CD4-positive, alpha-beta memory T cell (primary cell): ENCODE data around the gene PUM1. TPM values are rescaled to one million over a fixed set of nuclear protein-coding genes. Genes with fewer than 3 reads are reported as not detected.
"Not testable (repeated sequence)": the region's sequence is repeated elsewhere in the genome, so short reads cannot be mapped to it uniquely, and the experiment has no call there.

Experiments used
- CTCF ChIA-PET: fragments of 350-600 bp; sonication (Branson Sonifier 250); formaldehyde crosslinking; loops from one replicate; lab custom pipeline; 2021; ENCODE audit warnings: inconsistent platforms; ENCODE audit not compliant: partially characterized antibody; lab: Charles Lee
- POLR2A ChIA-PET: fragments of 350-600 bp; sonication (Branson Sonifier 250); formaldehyde crosslinking; loops from one replicate; lab custom pipeline; 2021; ENCODE audit not compliant: partially characterized antibody; lab: Charles Lee
- DNase-seq, 5 donors: peaks; one replicate each; pipeline versions ENCODE4 v3.0.0 to v3.0.0-alpha.2; 2020 to 2022; ENCODE audit warnings: mixed read lengths in 1 of 5
- H3K27ac ChIP-seq: one replicate; pipeline ENCODE4 v1.7.0; 2013; ENCODE audit warnings: low read depth, low read length
- H3K27me3 ChIP-seq: 2 replicates; pipeline ENCODE4 v1.7.0; 2013; ENCODE audit warnings: mild to moderate bottlenecking, low read length, moderate library complexity; ENCODE audit not compliant: insufficient read depth
- H3K36me3 ChIP-seq: 2 replicates; pipeline ENCODE4 v1.7.0; 2013; ENCODE audit warnings: mild to moderate bottlenecking, low read length, moderate library complexity; ENCODE audit not compliant: insufficient read depth
- H3K4me1 ChIP-seq: 2 replicates; pipeline ENCODE4 v1.7.0; 2013; ENCODE audit warnings: mild to moderate bottlenecking, low read length, moderate library complexity; ENCODE audit not compliant: insufficient read depth
- H3K4me3 ChIP-seq, 2 donors: one replicate each; pipeline ENCODE4 v1.7.0; 2013; ENCODE audit warnings: low read length in 2 of 2, mild to moderate bottlenecking in 1 of 2
- H3K9me3 ChIP-seq, 2 donors: one replicate each; pipeline ENCODE4 v1.7.0; 2013; ENCODE audit warnings: low read length in 2 of 2, control low read depth in 1 of 2; ENCODE audit not compliant: control insufficient read depth in 1 of 2
- H3K27ac Mint-ChIP-seq, 7 donors: one replicate each; pipeline ENCODE4 v1.8.0; 2020 to 2021; ENCODE audit warnings: mixed read lengths in 7 of 7, mild to moderate bottlenecking in 6 of 7, inconsistent platforms in 3 of 7, moderate library complexity in 3 of 7
- H3K27me3 Mint-ChIP-seq, 2 donors: one replicate each; pipeline ENCODE4 v1.8.0; 2020 to 2021; ENCODE audit warnings: mixed read lengths in 2 of 2
- H3K36me3 Mint-ChIP-seq, 2 donors: one replicate each; pipeline ENCODE4 v1.8.0; 2020 to 2021; ENCODE audit warnings: mixed read lengths in 2 of 2, inconsistent platforms in 1 of 2, mild to moderate bottlenecking in 1 of 2
- H3K4me1 Mint-ChIP-seq, 4 donors: one replicate each; pipeline ENCODE4 v1.8.0; 2020 to 2021; ENCODE audit warnings: mixed read lengths in 4 of 4, mild to moderate bottlenecking in 1 of 4
- H3K4me3 Mint-ChIP-seq, 8 donors: one replicate each; pipeline ENCODE4 v1.8.0; 2020 to 2021; ENCODE audit warnings: mixed read lengths in 8 of 8, mild to moderate bottlenecking in 7 of 8, moderate library complexity in 6 of 8, inconsistent platforms in 3 of 8
- H3K9me3 Mint-ChIP-seq, 8 donors: one replicate each; pipeline ENCODE4 v1.8.0; 2020 to 2021; ENCODE audit warnings: mixed read lengths in 8 of 8, mild to moderate bottlenecking in 5 of 8, inconsistent platforms in 3 of 8, moderate library complexity in 1 of 8
- intact Hi-C: fragments of 100-400 bp; cut with micrococcal nuclease; formaldehyde crosslinking; loops from one replicate; pipeline ENCODE4 v1.15.1; 2023
- polyA plus RNA-seq, 2 donors: library from polyadenylated mRNA; unstranded; fragments of 300-500 nt; fragmentation: Illumina TruSeq; gene quantifications; one replicate each; pipeline ENCODE4 v1.2.3, GENCODE V29; 2021
- total RNA-seq, 2 experiments: library from RNA; stranded (reverse); gene quantifications; one replicate each; pipeline ENCODE4 v1.2.3, GENCODE V29; 2021

PUM1 gene
- total and polyA plus RNA-seq, 4 experiments from 2014 or later, result 126 to 164 (median 138) TPM

DNA sequence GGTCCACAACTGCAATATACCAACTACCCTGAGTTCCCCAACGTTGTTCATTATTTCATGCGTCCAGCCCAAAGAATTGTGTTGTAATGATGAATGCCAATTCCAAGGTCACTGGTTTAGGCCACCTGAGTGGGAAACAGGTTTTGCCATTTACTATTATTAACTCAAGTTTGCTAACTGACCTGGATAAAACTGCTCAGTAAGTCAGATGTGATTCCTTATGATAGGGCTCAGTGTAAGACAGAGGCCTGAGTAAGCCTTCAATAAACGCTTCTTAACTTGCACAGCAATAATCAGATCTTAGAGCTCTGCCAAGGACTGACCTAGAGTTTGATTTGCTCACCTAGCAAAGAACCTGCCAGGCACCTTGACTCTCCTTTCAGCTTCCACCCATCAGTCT, 10.0 kb downstream of the PUM1 start:
- intact Hi-C loops, result no loop called here
- ChIA-PET CTCF (no interaction called here), POLR2A (interaction anchor here (2.9 kb wide), 1 partner anchor 10 kb away, joined by 11 read pairs; the partner anchor contains the start of gene PUM1)
- H3K27ac ChIP-seq, result no peak overlapping the region
- H3K4me1 ChIP-seq, result peaks cover 73% of the 10 kb centered on the region
- Mint-ChIP-seq H3K4me3 (peak overlapping the region in 7 of 8 donors; percentile 33 to 79 (median 66)), H3K4me1 (peaks cover 38 to 76% (median 63%) of the 10 kb centered on the region in 4 donors), H3K9me3 (no peaks in the 10 kb centered on the region), H3K27ac (peak overlapping the region in 4 of 7 donors; percentile 41 to 78 (median 62)), H3K27me3 (no peaks in the 10 kb centered on the region), H3K36me3 (peaks cover 31 to 53% of the 10 kb centered on the region in 2 donors)
- H3K4me3 ChIP-seq, result no peak overlapping the region
- no peaks in the 10 kb centered on the region for H3K27me3 ChIP-seq
- H3K36me3 ChIP-seq, result peaks cover 15% of the 10 kb centered on the region
- no peaks in the 10 kb centered on the region for H3K9me3 ChIP-seq
- DNase-seq, result no peak

GRCh38 chr1:31054958-31055481, 10.5 kb downstream of the PUM1 start:
- Mint-ChIP-seq H3K27ac (peak overlapping the region in 3 of 7 donors; percentile 30 to 72 (median 55)), H3K27me3 (no peaks in the 10 kb centered on the region), H3K36me3 (peaks cover 31 to 56% of the 10 kb centered on the region in 2 donors), H3K9me3 (no peaks in the 10 kb centered on the region), H3K4me1 (peaks cover 39 to 77% (median 63%) of the 10 kb centered on the region in 4 donors), H3K4me3 (peak overlapping the region in 7 of 8 donors; percentile 1 to 79 (median 69))
- H3K4me3 ChIP-seq, result no peak overlapping the region
- H3K36me3 ChIP-seq, result peaks cover 15% of the 10 kb centered on the region
- intact Hi-C loops, result no loop called here
- H3K27me3 ChIP-seq, result no peaks in the 10 kb centered on the region
- H3K4me1 ChIP-seq, result peaks cover 68% of the 10 kb centered on the region
- H3K27ac ChIP-seq, result no peak overlapping the region
- POLR2A ChIA-PET, result interaction anchor here (2.9 kb wide), 1 partner anchor 10 kb away, joined by 11 read pairs; the partner anchor contains the start of gene PUM1
- H3K9me3 ChIP-seq, result no peaks in the 10 kb centered on the region
- CTCF ChIA-PET, result no interaction called here
- DNase-seq, result no peak

DNA sequence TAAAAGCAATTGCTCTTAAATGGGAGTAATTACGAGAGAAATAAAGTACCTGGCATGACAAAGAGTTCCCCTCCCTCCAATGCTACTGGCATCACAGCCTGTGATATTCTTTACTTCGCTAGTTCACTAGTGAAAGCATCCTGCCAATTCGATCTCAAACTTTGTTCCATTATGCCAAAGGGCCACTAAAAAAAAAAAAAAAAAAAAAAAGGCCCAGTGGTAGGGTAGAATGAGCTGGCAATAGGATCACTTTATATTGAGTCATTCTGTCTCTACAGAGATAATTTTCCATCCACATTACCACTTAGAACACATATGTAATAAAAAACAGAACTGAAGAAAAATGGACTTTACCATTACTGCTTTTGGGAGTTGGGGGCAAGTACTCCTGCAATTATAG, 11.2 kb downstream of the PUM1 start:
- H3K36me3 Mint-ChIP-seq, result peaks cover 30 to 54% of the 10 kb centered on the region in 2 donors
- POLR2A ChIA-PET, result interaction anchor here (1.1 to 2.9 kb wide), 2 partner anchors 10 to 11 kb away, joined by 5 to 11 read pairs; partner anchors contain the start of gene PUM1
- no peaks in the 10 kb centered on the region for H3K9me3 Mint-ChIP-seq
- Histone ChIP-seq H3K4me1 (peaks cover 62% of the 10 kb centered on the region), H3K27me3 (no peaks in the 10 kb centered on the region), H3K36me3 (peaks cover 13% of the 10 kb centered on the region), H3K4me3 (no peak overlapping the region), H3K27ac (no peak overlapping the region), H3K9me3 (no peaks in the 10 kb centered on the region)
- intact Hi-C loops, result no loop called here
- peak overlapping the region in 3 of 7 donors; percentile 30 to 72 (median 55) for H3K27ac Mint-ChIP-seq
- DNase-seq, result no peak
- peaks cover 39 to 77% (median 62%) of the 10 kb centered on the region in 4 donors for H3K4me1 Mint-ChIP-seq
- CTCF ChIA-PET, result no interaction called here
- no peaks in the 10 kb centered on the region for H3K27me3 Mint-ChIP-seq
- H3K4me3 Mint-ChIP-seq, result peak overlapping the region in 3 of 8 donors; percentile 10 to 79 (median 70)

DNA sequence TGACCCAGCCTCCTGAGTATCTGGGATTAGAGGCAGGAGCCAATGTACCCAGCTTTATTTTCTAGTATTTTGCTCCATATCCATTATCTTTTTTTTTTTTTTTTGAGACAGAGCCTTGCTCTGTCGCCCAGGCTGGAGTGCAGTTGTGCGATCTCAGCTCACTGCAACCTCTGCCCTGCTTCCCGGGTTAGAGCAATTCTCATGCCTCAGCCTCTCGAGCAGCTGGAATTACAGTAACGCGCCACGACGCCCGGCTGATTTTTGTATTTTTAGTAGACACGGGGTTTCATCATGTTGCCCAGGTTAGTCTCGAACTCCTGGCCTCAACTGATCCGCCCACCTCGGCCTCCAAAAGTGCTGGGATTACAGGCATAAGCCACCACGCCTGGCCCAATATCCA, 12.9 kb downstream of the PUM1 start:
- H3K4me1 Mint-ChIP-seq, result peaks cover 33 to 74% (median 51%) of the 10 kb centered on the region in 4 donors
- CTCF ChIA-PET, result not testable (repeated sequence)

DNA sequence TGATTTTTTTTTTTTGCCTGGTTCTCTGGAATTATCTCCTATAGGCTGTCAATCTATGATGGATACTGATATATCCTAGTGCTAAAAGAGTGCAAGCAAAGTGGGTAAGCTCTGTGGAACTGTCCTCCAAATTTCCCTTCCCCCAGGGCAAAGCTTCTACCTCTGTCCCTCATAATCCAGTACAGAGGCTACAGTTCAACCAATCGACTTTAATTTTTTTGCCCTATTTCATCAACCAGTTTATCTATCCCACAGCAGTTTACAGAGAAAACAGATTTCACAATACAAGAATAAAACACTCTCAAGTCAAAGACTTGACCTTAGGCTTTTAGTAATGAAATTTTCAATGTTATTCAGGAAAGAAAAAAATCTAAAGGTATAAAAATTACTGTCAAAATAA, 13.9 kb downstream of the PUM1 start:
- intact Hi-C loops, result no loop called here
- H3K4me1 Mint-ChIP-seq, result peaks cover 37 to 76% (median 57%) of the 10 kb centered on the region in 4 donors
- peaks cover 9% of the 10 kb centered on the region for H3K36me3 ChIP-seq
- H3K4me1 ChIP-seq, result peaks cover 44% of the 10 kb centered on the region
- ChIA-PET POLR2A (interaction anchor here (1.0 to 1.5 kb wide), 2 partner anchors 13 to 15 kb away, joined by 3 to 4 read pairs; no protein-coding TSS in a partner anchor), CTCF (no interaction called here)
- no peak overlapping the region for H3K27ac ChIP-seq
- H3K4me3 ChIP-seq, result no peak overlapping the region
- no peaks in the 10 kb centered on the region for H3K9me3 Mint-ChIP-seq
- H3K27me3 ChIP-seq, result no peaks in the 10 kb centered on the region
- no peaks in the 10 kb centered on the region for H3K9me3 ChIP-seq
- peak overlapping the region in 2 of 8 donors; percentile 55 to 63 for H3K4me3 Mint-ChIP-seq
- peak overlapping the region in 5 of 7 donors; percentile 9 to 70 (median 25) for H3K27ac Mint-ChIP-seq
- no peaks in the 10 kb centered on the region for H3K27me3 Mint-ChIP-seq
- DNase-seq, result no peak
- H3K36me3 Mint-ChIP-seq, result peaks cover 12 to 40% of the 10 kb centered on the region in 2 donors

More for the DNA sequence above, 12.9 kb downstream of the PUM1 start:
- intact Hi-C loops, H3K4me3 Mint-ChIP-seq, DNase-seq, H3K9me3 Mint-ChIP-seq, H3K27me3 ChIP-seq, H3K4me3 ChIP-seq, H3K36me3 ChIP-seq, H3K27ac ChIP-seq, H3K9me3 ChIP-seq, H3K27me3 Mint-ChIP-seq: not testable (repeated sequence)
- peak overlapping the region in 2 of 7 donors; percentile 13 to 30 for H3K27ac Mint-ChIP-seq
- H3K4me1 ChIP-seq, result peaks cover 45% of the 10 kb centered on the region
- POLR2A ChIA-PET, result interaction anchor here (0.8 kb wide), 1 partner anchor 46 kb away, joined by 3 read pairs; no protein-coding TSS in a partner anchor
- H3K36me3 Mint-ChIP-seq, result peaks cover 14 to 39% of the 10 kb centered on the region in 2 donors

- Histone ChIP-seq H3K4me1 (peaks cover 15% of the 10 kb centered on the region), H3K36me3 (peaks cover 18% of the 10 kb centered on the region)
- DNase-seq, H3K9me3 Mint-ChIP-seq, POLR2A ChIA-PET, intact Hi-C loops, CTCF ChIA-PET, H3K27me3 ChIP-seq, H3K4me3 ChIP-seq, H3K27me3 Mint-ChIP-seq, H3K9me3 ChIP-seq, H3K4me3 Mint-ChIP-seq, H3K27ac ChIP-seq: not testable (repeated sequence)
- H3K4me1 Mint-ChIP-seq, result peaks cover 28 to 69% (median 42%) of the 10 kb centered on the region in 4 donors
- H3K36me3 Mint-ChIP-seq, result peaks cover 12 to 33% of the 10 kb centered on the region in 2 donors
- H3K27ac Mint-ChIP-seq, result peak overlapping the region in 1 of 7 donors; percentile 22
These were observed 18.0 kb downstream of the PUM1 start for GRCh38 chr1:31047507-31047906.

DNA sequence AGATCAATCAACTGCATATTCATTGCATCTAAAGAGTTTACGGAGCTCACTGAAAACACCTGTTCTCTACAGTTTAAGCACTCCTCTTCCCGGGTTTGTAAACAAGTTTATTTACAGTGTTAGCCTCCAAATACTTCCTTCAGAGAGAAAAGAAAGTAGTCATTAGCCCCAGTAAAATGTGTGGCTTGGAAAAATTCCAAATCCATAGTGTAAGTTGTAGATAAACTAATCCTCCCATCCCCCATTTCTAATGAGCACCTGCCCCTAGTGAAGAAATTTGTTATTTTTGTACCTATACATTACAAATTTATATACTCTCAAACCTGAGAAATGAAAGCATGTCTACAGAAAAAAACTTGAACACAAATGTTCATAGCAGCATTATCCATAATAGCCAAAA, 21.9 kb downstream of the PUM1 start:
- no peak overlapping the region for H3K27ac Mint-ChIP-seq
- ChIA-PET POLR2A (no interaction called here), CTCF (no interaction called here)
- DNase-seq, result no peak
- H3K4me3 Mint-ChIP-seq, result peak overlapping the region in 1 of 8 donors; percentile 32
- no peaks in the 10 kb centered on the region for H3K27me3 ChIP-seq
- peaks cover 33 to 36% of the 10 kb centered on the region in 2 donors for H3K36me3 Mint-ChIP-seq
- peaks cover 23% of the 10 kb centered on the region for H3K36me3 ChIP-seq
- H3K4me1 ChIP-seq, result peaks cover 32% of the 10 kb centered on the region
- H3K27ac ChIP-seq, result no peak overlapping the region
- intact Hi-C loops, result loop anchor here (5.0 kb wide), 1 partner anchor 41 kb away; no protein-coding TSS in a partner anchor
- H3K9me3 Mint-ChIP-seq, result no peaks in the 10 kb centered on the region
- H3K4me1 Mint-ChIP-seq, result peaks cover 34 to 60% (median 45%) of the 10 kb centered on the region in 4 donors
- H3K9me3 ChIP-seq, result no peaks in the 10 kb centered on the region
- H3K27me3 Mint-ChIP-seq, result no peaks in the 10 kb centered on the region
- no peak overlapping the region for H3K4me3 ChIP-seq
